ENCODE results near the gene PFDN2. TPM values are rescaled to one million over a fixed set of nuclear protein-coding genes. Genes with fewer than 3 reads are reported as not detected.
A peak's percentile ranks its signal among the peaks of the same experiment; 100 is the strongest.

PFDN2 gene
- total RNA-seq = 10 to 100 TPM; 42.5 to 47.9 TPM
- polyA plus RNA-seq (ENCODE audit: insufficient read length in 6 of 6) = 10 to 100 TPM; 45.8 to 57.0 (median 52.8) TPM
- long read RNA-seq, donor 1, transcript PFDN2-201 (4 exons, 677 nt) = major isoform, 49 of 101 reads
- long read RNA-seq, donor 1, partial matches to known transcripts = 51 of 101 reads
- long read RNA-seq, donor 1, other reads (novel, unspliced or antisense) = 0 of 101 reads
- long read RNA-seq, donor 2, transcript PFDN2-201 (4 exons, 677 nt) = major isoform, 41 of 80 reads
- long read RNA-seq, donor 2, partial matches to known transcripts = 38 of 80 reads
- long read RNA-seq, donor 2, other reads (novel, unspliced or antisense) = 0 of 80 reads
- long read RNA-seq, donor 3, transcript PFDN2-201 (4 exons, 677 nt) = major isoform, 31 of 47 reads
- long read RNA-seq, donor 3, partial matches to known transcripts = 16 of 47 reads
- long read RNA-seq, donor 3, other reads (novel, unspliced or antisense) = 0 of 47 reads
- long read RNA-seq, donor 4, transcript PFDN2-201 (4 exons, 677 nt) = major isoform, 33 of 35 reads
- long read RNA-seq, donor 4, partial matches to known transcripts = 0 of 35 reads
- long read RNA-seq, donor 4, other reads (novel, unspliced or antisense) = 1 of 35 reads
- long read RNA-seq, donor 5, transcript PFDN2-201 (4 exons, 677 nt) = major isoform, 35 of 60 reads
- long read RNA-seq, donor 5, partial matches to known transcripts = 25 of 60 reads
- long read RNA-seq, donor 5, other reads (novel, unspliced or antisense) = 0 of 60 reads
- long read RNA-seq, donor 6, transcript PFDN2-201 (4 exons, 677 nt) = major isoform, 34 of 65 reads
- long read RNA-seq, donor 6, partial matches to known transcripts = 30 of 65 reads
- long read RNA-seq, donor 6, other reads (novel, unspliced or antisense) = 0 of 65 reads
- long read RNA-seq, donor 7, transcript PFDN2-201 (4 exons, 677 nt) = major isoform, 33 of 35 reads
- long read RNA-seq, donor 7, partial matches to known transcripts = 0 of 35 reads
- long read RNA-seq, donor 7, other reads (novel, unspliced or antisense) = 0 of 35 reads
- long read RNA-seq, donor 8, transcript PFDN2-201 (4 exons, 677 nt) = major isoform, 29 of 73 reads
- long read RNA-seq, donor 8, partial matches to known transcripts = 34 of 73 reads
- long read RNA-seq, donor 8, other reads (novel, unspliced or antisense) = 8 of 73 reads
- long read RNA-seq, donor 9 = 0 reads
- long read RNA-seq, donor 10, transcript PFDN2-201 (4 exons, 677 nt) = major isoform, 39 of 41 reads
- long read RNA-seq, donor 10, partial matches to known transcripts = 0 of 41 reads
- long read RNA-seq, donor 10, other reads (novel, unspliced or antisense) = 1 of 41 reads
- long read RNA-seq, donor 11, transcript PFDN2-202 (2 exons, 408 nt) = minor isoform, 5 of 146 reads
- long read RNA-seq, donor 11, transcript PFDN2-201 (4 exons, 677 nt) = major isoform, 115 of 146 reads
- long read RNA-seq, donor 11, partial matches to known transcripts = 21 of 146 reads
- long read RNA-seq, donor 11, other reads (novel, unspliced or antisense) = 5 of 146 reads
- long read RNA-seq, donor 12, transcript PFDN2-201 (4 exons, 677 nt) = major isoform, 22 of 39 reads
- long read RNA-seq, donor 12, partial matches to known transcripts = 17 of 39 reads
- long read RNA-seq, donor 12, other reads (novel, unspliced or antisense) = 0 of 39 reads

- DNase-seq (peak; percentile 88 to 96 (median 90)), ATAC-seq (peak; percentile 94)
- Histone ChIP-seq H3K4me3 (peak within 1 kb of the TSS; percentile 92 to 98), H3K27me3 (no peaks in the 10 kb centered on the region), H3K9me3 (no peaks in the 10 kb centered on the region), H3K27ac (peak within 1 kb of the TSS; percentile 90 to 91), H3K36me3 (peaks cover 0 to 33% of the 10 kb centered on the region in 2 donors), H3K4me1 (peaks cover 26 to 90% of the 10 kb centered on the region in 2 donors)
- intact Hi-C loops (cut with DNase I) = no loop called here
- no peak for TF ChIP-seq CTCF (IDR thresholded peaks at IDR 0.05)
These were observed at the start of gene PFDN2, which contains the start of gene NIT1 for GRCh38 chr1:161117759-161118581. Gene PFDN2 (minus strand): TSS chr1:161118037. CDS start chr1:161118026, 11 bp downstream. Gene NIT1 (plus strand): TSS chr1:161118105. CDS start chr1:161118177, 72 bp downstream.

GRCh38 chr1:161166669-161167548 lies 49.1 kb upstream of the PFDN2 start:
- no peaks in the 10 kb centered on the region for H3K9me3 ChIP-seq
- intact Hi-C loops (cut with DNase I) = no loop called here
- no peaks in the 10 kb centered on the region for H3K27me3 ChIP-seq
- peaks cover 4 to 28% of the 10 kb centered on the region in 2 donors for H3K4me1 ChIP-seq
- TF ChIP-seq CTCF (IDR thresholded peaks at IDR 0.05) = no peak
- H3K27ac ChIP-seq = peak overlapping the region; percentile 88 to 96
- peak overlapping the region; percentile 62 to 73 for H3K4me3 ChIP-seq
- ATAC-seq = peak; percentile 6
- peaks cover 0 to 64% of the 10 kb centered on the region in 2 donors for H3K36me3 ChIP-seq
- DNase-seq = peak in 2 of 4 donors; percentile 35 to 78

- Histone ChIP-seq H3K4me3 (peak within 1 kb of the TSS; percentile 62 to 73), H3K27ac (peak within 1 kb of the TSS; percentile 88 to 96), H3K4me1 (peaks cover 4 to 32% of the 10 kb centered on the region in 2 donors), H3K36me3 (peaks cover 0 to 58% of the 10 kb centered on the region in 2 donors), H3K9me3 (no peaks in the 10 kb centered on the region), H3K27me3 (no peaks in the 10 kb centered on the region)
- intact Hi-C loops (cut with DNase I) = no loop called here
- ATAC-seq (peak; percentile 95), DNase-seq (peak; percentile 96 to 98 (median 96))
- peak in 1 of 2 donors; percentile 35 for TF ChIP-seq CTCF (IDR thresholded peaks at IDR 0.05)
These were observed 48.2 kb upstream of the PFDN2 start, which contains the start of gene PPOX for GRCh38 chr1:161165742-161166668. Gene PPOX (plus strand): TSS chr1:161166426. CDS start chr1:161166848, 422 bp downstream.
